GM23338 (cell line): Measurements from ENCODE around the gene PTK6. TPM values are rescaled to one million over a fixed set of nuclear protein-coding genes. Genes with fewer than 3 reads are reported as not detected.

ENCODE experiments used
- ATAC-seq: fragments of 200-7000 bp; cut with Tn5 transposase; 3 replicates; pipeline ENCODE4 v1.9.1; 2020
- DNase-seq: peaks from one replicate; pipeline ENCODE4 v3.0.0-alpha.2; 2015; ENCODE audit warnings: low spot score
- H2AFZ ChIP-seq: fragments of 200-600 bp; sonication (generic); 2 replicates; pipeline ENCODE4 v1.8.0; 2016; ENCODE audit warnings: antibody characterized with exemption, mild to moderate bottlenecking, moderate library complexity
- H3F3A ChIP-seq: fragments of 200-600 bp; sonication (generic); replicated peaks from 2 replicates; pipeline ENCODE4 v1.8.0; 2017; ENCODE audit warnings: antibody characterized with exemption, mixed run types, low read depth
- H3K27ac ChIP-seq: fragments of 200-600 bp; sonication (generic); 2 replicates; pipeline ENCODE4 v1.6.1; 2016; ENCODE audit warnings: low read depth
- H3K27me3 ChIP-seq: fragments of 200-600 bp; sonication (generic); 2 replicates; pipeline ENCODE4 v1.8.0; 2016; ENCODE audit warnings: mild to moderate bottlenecking, mixed run types, moderate library complexity; ENCODE audit not compliant: insufficient read depth
- H3K36me3 ChIP-seq: fragments of 200-600 bp; sonication (generic); 2 replicates; pipeline ENCODE4 v1.8.0; 2016; ENCODE audit warnings: mild to moderate bottlenecking; ENCODE audit not compliant: insufficient read depth
- H3K4me1 ChIP-seq: fragments of 200-600 bp; sonication (generic); 2 replicates; pipeline ENCODE4 v1.8.0; 2016; ENCODE audit warnings: mild to moderate bottlenecking, moderate library complexity; ENCODE audit not compliant: insufficient read depth
- H3K4me2 ChIP-seq: fragments of 200-600 bp; sonication (generic); 2 replicates; pipeline ENCODE4 v1.7.1; 2017; ENCODE audit warnings: mixed run types
- H3K4me3 ChIP-seq: fragments of 200-600 bp; sonication (generic); 2 replicates; pipeline ENCODE4 v1.6.1; 2016; ENCODE audit warnings: mixed run types
- H3K79me2 ChIP-seq: fragments of 200-600 bp; sonication (generic); replicated peaks from 2 replicates; pipeline ENCODE4 v1.8.0; 2017; ENCODE audit warnings: mild to moderate bottlenecking; ENCODE audit not compliant: insufficient read depth
- H3K9me2 ChIP-seq: fragments of 200-600 bp; sonication (generic); 2 replicates; pipeline ENCODE4 v1.8.0; 2017; ENCODE audit not compliant: insufficient read depth
- H4K20me1 ChIP-seq: fragments of 200-600 bp; sonication (generic); replicated peaks from 2 replicates; pipeline ENCODE4 v1.8.0; 2017; ENCODE audit warnings: mild to moderate bottlenecking; ENCODE audit not compliant: insufficient read depth
- H3K27ac Mint-ChIP-seq: 2 replicates; pipeline ENCODE4 v1.8.0; 2020; ENCODE audit warnings: inconsistent platforms, mild to moderate bottlenecking, moderate library complexity, mixed read lengths
- H3K27me3 Mint-ChIP-seq: 3 replicates; pipeline ENCODE4 v1.8.0; 2022; ENCODE audit warnings: low read depth, mild to moderate bottlenecking, moderate library complexity, mixed read lengths, inconsistent platforms; ENCODE audit not compliant: insufficient read depth, poor library complexity
- H3K36me3 Mint-ChIP-seq: 3 replicates; pipeline ENCODE4 v1.8.0; 2021; ENCODE audit warnings: low read depth, mild to moderate bottlenecking, inconsistent platforms, moderate library complexity, mixed read lengths
- H3K4me1 Mint-ChIP-seq: 3 replicates; pipeline ENCODE4 v1.8.0; 2020; ENCODE audit warnings: mild to moderate bottlenecking, inconsistent platforms, mixed read lengths
- H3K4me3 Mint-ChIP-seq: 3 replicates; pipeline ENCODE4 v1.8.0; 2021; ENCODE audit warnings: moderate library complexity, mild to moderate bottlenecking, inconsistent platforms, mixed read lengths
- H3K9me3 Mint-ChIP-seq: 3 replicates; pipeline ENCODE4 v1.8.0; 2020; ENCODE audit warnings: moderate library complexity, mild to moderate bottlenecking, inconsistent platforms, mixed read lengths
- CREB1 ChIP-seq: fragments of 250-450 bp; sonication (Bioruptor Pico); IDR thresholded peaks from 2 replicates; pipeline ENCODE4 v1.5.0; 2020; ENCODE audit warnings: low read depth, mild to moderate bottlenecking, moderate library complexity
- EZH2 ChIP-seq: fragments of 200-600 bp; sonication (generic); IDR thresholded peaks from one replicate; pipeline ENCODE4 v1.8.0; 2017; ENCODE audit warnings: antibody characterized with exemption, mild to moderate bottlenecking, low read depth; ENCODE audit not compliant: unreplicated experiment
- EZH2phosphoT487 ChIP-seq: fragments of 200-600 bp; sonication (generic); IDR thresholded peaks from one replicate; pipeline ENCODE4 v1.8.1; 2018; ENCODE audit warnings: antibody characterized with exemption; ENCODE audit not compliant: unreplicated experiment
- NANOG ChIP-seq: IDR thresholded peaks from 2 replicates; pipeline ENCODE4 v1.6.1; 2016; ENCODE audit warnings: antibody characterized with exemption, borderline replicate concordance
- POLR2AphosphoS5 ChIP-seq: IDR thresholded peaks from 2 replicates; pipeline ENCODE4 v1.6.1; 2016; ENCODE audit warnings: antibody characterized with exemption, low read depth
- STAT1 ChIP-seq: IDR thresholded peaks from one replicate; pipeline ENCODE4 v1.6.1; 2016; ENCODE audit warnings: antibody characterized with exemption; ENCODE audit not compliant: unreplicated experiment
- ZNF114 ChIP-seq: fragments of 250-450 bp; sonication (Bioruptor Pico); IDR thresholded peaks from 2 replicates; pipeline ENCODE4 v1.5.0; 2020; ENCODE audit warnings: mild to moderate bottlenecking, moderate library complexity
- ZNF331 ChIP-seq: fragments of 250-450 bp; sonication (Bioruptor Pico); IDR thresholded peaks from 2 replicates; pipeline ENCODE4 v1.5.0; 2020; ENCODE audit warnings: low read depth, mild to moderate bottlenecking, moderate library complexity
- polyA plus RNA-seq: library from polyadenylated mRNA; unstranded; fragments of >200 nt; fragmentation: Nextera tagmentation; extraction: Ambion mirVana; gene quantifications from 2 replicates; pipeline ENCODE4 v1.2.1, GENCODE V29; 2016
- total RNA-seq: library from RNA; depleted of rRNA; stranded (reverse); fragments of >200 nt; shearing (Covaris generic); gene quantifications from 2 replicates; pipeline ENCODE4 v1.2.3, GENCODE V29; 2014
- TF ChIP-seq, protein P1 (sequence below): IDR thresholded peaks from one replicate; pipeline ENCODE4 v1.6.1; 2018; ENCODE audit warnings: antibody characterized with exemption; ENCODE audit not compliant: unreplicated experiment
- TF ChIP-seq, protein P2 (sequence below), 2 experiments: fragments of 200-600 bp in 1 of 2; sonication (generic) in 1 of 2; conservative IDR thresholded peaks; 2 replicates each; pipeline versions ENCODE4 v1.5.1 to v1.6.1; 2016 to 2017; ENCODE audit warnings: antibody characterized with exemption in 2 of 2, low read depth in 2 of 2, mild to moderate bottlenecking in 2 of 2, moderate library complexity in 1 of 2
- TF ChIP-seq, protein P3 (sequence below): IDR thresholded peaks from 2 replicates; pipeline ENCODE4 v1.6.1; 2016; ENCODE audit warnings: antibody characterized with exemption

The PTK6 gene
- total and polyA plus RNA-seq, 2 experiments from 2014 or later, result 0.28 TPM; not detected in 1

DNA sequence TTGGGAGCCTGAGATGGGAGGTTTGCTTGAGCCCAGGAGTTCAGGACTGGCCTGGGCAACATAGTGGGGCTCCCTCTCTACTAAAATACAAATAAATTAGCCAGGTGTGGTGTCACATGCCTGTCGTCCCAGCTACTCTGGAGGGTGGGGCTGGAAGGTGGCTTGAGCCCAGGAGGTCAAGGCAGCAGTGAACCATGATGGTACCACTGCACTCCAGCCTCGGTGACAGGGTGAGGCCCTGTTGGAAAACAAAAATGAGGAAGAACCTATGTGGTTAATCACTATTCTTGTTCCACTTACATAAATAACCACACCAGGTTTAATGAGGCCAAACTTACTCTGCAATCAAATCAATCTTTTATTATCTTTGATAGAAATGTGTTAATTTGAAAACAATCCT is 11.2 kb downstream of the PTK6 start:
- Histone ChIP-seq H3K4me2 (no peak overlapping the region), H3K27me3 (no peaks in the 10 kb centered on the region), H3K9me2 (no peaks in the 10 kb centered on the region), H3K36me3 (no peaks in the 10 kb centered on the region), H3K4me3 (no peak overlapping the region), H3F3A (0 out of 2 replicates have a peak, but pooled peaks cover 9% of the 10 kb centered on the region), H3K4me1 (0 out of 2 replicates have a peak, but pooled peaks cover 4% of the 10 kb centered on the region), H4K20me1 (peaks cover 2% of the 10 kb centered on the region; the same call in 1 of the 2 replicates), H3K79me2 (peaks cover 4% of the 10 kb centered on the region; the same call in 1 of the 2 replicates), H3K27ac (no peak overlapping the region), H2AFZ (no peak overlapping the region)
- Mint-ChIP-seq H3K27me3 (peaks cover 20% of the 10 kb centered on the region), H3K4me3 (no peak overlapping the region), H3K4me1 (no peaks in the 10 kb centered on the region), H3K9me3 (peaks cover 25% of the 10 kb centered on the region), H3K27ac (no peak overlapping the region), H3K36me3 (peaks cover 38% of the 10 kb centered on the region)
- TF ChIP-seq, protein P1, sequence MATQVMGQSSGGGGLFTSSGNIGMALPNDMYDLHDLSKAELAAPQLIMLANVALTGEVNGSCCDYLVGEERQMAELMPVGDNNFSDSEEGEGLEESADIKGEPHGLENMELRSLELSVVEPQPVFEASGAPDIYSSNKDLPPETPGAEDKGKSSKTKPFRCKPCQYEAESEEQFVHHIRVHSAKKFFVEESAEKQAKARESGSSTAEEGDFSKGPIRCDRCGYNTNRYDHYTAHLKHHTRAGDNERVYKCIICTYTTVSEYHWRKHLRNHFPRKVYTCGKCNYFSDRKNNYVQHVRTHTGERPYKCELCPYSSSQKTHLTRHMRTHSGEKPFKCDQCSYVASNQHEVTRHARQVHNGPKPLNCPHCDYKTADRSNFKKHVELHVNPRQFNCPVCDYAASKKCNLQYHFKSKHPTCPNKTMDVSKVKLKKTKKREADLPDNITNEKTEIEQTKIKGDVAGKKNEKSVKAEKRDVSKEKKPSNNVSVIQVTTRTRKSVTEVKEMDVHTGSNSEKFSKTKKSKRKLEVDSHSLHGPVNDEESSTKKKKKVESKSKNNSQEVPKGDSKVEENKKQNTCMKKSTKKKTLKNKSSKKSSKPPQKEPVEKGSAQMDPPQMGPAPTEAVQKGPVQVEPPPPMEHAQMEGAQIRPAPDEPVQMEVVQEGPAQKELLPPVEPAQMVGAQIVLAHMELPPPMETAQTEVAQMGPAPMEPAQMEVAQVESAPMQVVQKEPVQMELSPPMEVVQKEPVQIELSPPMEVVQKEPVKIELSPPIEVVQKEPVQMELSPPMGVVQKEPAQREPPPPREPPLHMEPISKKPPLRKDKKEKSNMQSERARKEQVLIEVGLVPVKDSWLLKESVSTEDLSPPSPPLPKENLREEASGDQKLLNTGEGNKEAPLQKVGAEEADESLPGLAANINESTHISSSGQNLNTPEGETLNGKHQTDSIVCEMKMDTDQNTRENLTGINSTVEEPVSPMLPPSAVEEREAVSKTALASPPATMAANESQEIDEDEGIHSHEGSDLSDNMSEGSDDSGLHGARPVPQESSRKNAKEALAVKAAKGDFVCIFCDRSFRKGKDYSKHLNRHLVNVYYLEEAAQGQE, result no peak
- TF ChIP-seq POLR2AphosphoS5 (no peak), STAT1 (no peak), EZH2 (no peak)
- no peak for ATAC-seq
- no peak for DNase-seq

DNA sequence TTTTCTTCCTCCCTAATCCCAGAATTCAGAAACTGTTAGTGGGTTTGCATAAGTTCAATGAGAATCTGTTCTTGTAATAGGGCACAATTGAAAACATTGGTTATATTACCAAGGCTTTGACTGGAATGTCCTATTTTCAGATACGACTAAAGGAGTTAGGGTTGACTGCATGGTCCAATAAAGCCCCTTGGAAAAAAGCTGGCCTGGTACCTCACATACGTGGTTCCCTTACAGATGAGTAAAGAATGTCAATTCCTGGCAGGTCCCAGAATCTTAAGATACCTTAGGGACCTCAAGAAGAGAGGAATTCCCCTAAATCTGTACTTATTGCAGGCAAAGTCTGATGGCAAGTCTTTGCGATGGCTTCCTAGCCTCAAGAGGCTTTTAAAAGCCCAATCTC is 12.0 kb downstream of the PTK6 start:
- Mint-ChIP-seq H3K27me3 (peaks cover 20% of the 10 kb centered on the region), H3K36me3 (peaks cover 38% of the 10 kb centered on the region), H3K4me3 (no peak overlapping the region), H3K27ac (no peak overlapping the region), H3K4me1 (no peaks in the 10 kb centered on the region), H3K9me3 (peaks cover 25% of the 10 kb centered on the region)
- H3K27me3 ChIP-seq, result no peaks in the 10 kb centered on the region
- no peak overlapping the region for H3K4me3 ChIP-seq
- H3K4me1 ChIP-seq, result 0 out of 2 replicates have a peak, but pooled peaks cover 4% of the 10 kb centered on the region
- no peaks in the 10 kb centered on the region for H3K9me2 ChIP-seq
- H3K4me2 ChIP-seq, result no peak overlapping the region
- H2AFZ ChIP-seq, result no peak overlapping the region
- H3K36me3 ChIP-seq, result no peaks in the 10 kb centered on the region
- 0 out of 2 replicates have a peak, but pooled peaks cover 9% of the 10 kb centered on the region for H3F3A ChIP-seq
- H3K27ac ChIP-seq, result no peak overlapping the region
- no peak for DNase-seq
- peaks cover 2% of the 10 kb centered on the region; the same call in 1 of the 2 replicates for H4K20me1 ChIP-seq
- peaks cover 4% of the 10 kb centered on the region; the same call in 1 of the 2 replicates for H3K79me2 ChIP-seq
- ATAC-seq, result no peak
- TF ChIP-seq ZNF331 (CRISPR knock-in tag) (no peak), EZH2phosphoT487 (no peak), CREB1 (no peak), ZNF114 (CRISPR knock-in tag) (no peak), STAT1 (no peak), NANOG (no peak)
- TF ChIP-seq, protein P2, sequence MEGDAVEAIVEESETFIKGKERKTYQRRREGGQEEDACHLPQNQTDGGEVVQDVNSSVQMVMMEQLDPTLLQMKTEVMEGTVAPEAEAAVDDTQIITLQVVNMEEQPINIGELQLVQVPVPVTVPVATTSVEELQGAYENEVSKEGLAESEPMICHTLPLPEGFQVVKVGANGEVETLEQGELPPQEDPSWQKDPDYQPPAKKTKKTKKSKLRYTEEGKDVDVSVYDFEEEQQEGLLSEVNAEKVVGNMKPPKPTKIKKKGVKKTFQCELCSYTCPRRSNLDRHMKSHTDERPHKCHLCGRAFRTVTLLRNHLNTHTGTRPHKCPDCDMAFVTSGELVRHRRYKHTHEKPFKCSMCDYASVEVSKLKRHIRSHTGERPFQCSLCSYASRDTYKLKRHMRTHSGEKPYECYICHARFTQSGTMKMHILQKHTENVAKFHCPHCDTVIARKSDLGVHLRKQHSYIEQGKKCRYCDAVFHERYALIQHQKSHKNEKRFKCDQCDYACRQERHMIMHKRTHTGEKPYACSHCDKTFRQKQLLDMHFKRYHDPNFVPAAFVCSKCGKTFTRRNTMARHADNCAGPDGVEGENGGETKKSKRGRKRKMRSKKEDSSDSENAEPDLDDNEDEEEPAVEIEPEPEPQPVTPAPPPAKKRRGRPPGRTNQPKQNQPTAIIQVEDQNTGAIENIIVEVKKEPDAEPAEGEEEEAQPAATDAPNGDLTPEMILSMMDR (conservative IDR thresholded peaks at IDR 0.05; ENCODE audit: low read depth in 2 of 2), result no peak
- TF ChIP-seq, protein P1, result no peak
- TF ChIP-seq, protein P3, sequence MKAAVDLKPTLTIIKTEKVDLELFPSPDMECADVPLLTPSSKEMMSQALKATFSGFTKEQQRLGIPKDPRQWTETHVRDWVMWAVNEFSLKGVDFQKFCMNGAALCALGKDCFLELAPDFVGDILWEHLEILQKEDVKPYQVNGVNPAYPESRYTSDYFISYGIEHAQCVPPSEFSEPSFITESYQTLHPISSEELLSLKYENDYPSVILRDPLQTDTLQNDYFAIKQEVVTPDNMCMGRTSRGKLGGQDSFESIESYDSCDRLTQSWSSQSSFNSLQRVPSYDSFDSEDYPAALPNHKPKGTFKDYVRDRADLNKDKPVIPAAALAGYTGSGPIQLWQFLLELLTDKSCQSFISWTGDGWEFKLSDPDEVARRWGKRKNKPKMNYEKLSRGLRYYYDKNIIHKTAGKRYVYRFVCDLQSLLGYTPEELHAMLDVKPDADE, result no peak
